Breast epithelium (tissue), 3 donors: ENCODE measurements around the gene PPT2.

ENCODE experiments used
- CTCF ChIP-seq, 3 donors: fragments of 450-650 bp; IDR thresholded peaks; one replicate each; pipeline ENCODE4 v1.5.1; 2016 to 2017; ENCODE audit warnings: antibody characterized with exemption in 3 of 3, mild to moderate bottlenecking in 3 of 3, moderate library complexity in 3 of 3
- POLR2A ChIP-seq: fragments of 450-650 bp; IDR thresholded peaks from one replicate; pipeline ENCODE4 v1.6.1; 2016; ENCODE audit warnings: antibody characterized with exemption, mild to moderate bottlenecking, moderate library complexity
- POLR2AphosphoS5 ChIP-seq, 3 donors: sonication (generic); formaldehyde crosslinking; IDR thresholded peaks; one replicate each; pipeline ENCODE4 v1.6.1; 2017; ENCODE audit warnings: antibody characterized with exemption in 3 of 3

GRCh38 chr6:32171234-32171633 is 17.3 kb downstream of the PPT2 start:
- TF ChIP-seq CTCF (IDR thresholded peaks at IDR 0.05) (no peak), POLR2A (no peak), POLR2AphosphoS5 (IDR thresholded peaks at IDR 0.05) (no peak)
